Stimulated activated CD4-positive, alpha-beta T cell treated with anti-CD3 and anti-CD28 coated beads, Interleukin-12 subunit alpha, Interleukin-12 subunit beta, amount 100 ng/mL, for 48 hours (primary cell): ENCODE results near the gene CISD3.
A peak's percentile ranks its signal among the peaks of the same experiment; 100 is the strongest.

Experiments
- DNase-seq, 3 donors: peaks; one replicate each; pipeline ENCODE4 v3.0.0-alpha.2; 2020; ENCODE audit warnings: low read depth in 2 of 3, low spot score in 1 of 3

The CISD3 gene

GRCh38 chr17:38742411-38743308 lies 12.5 kb downstream of the CISD3 start:
- DNase-seq: no peak

- DNase-seq: no peak
Observed at GRCh38 chr17:38743556-38744171, 13.5 kb downstream of the CISD3 start.

GRCh38 chr17:38745545-38745944 lies 15.4 kb downstream of the CISD3 start:
- no peak for DNase-seq

DNA sequence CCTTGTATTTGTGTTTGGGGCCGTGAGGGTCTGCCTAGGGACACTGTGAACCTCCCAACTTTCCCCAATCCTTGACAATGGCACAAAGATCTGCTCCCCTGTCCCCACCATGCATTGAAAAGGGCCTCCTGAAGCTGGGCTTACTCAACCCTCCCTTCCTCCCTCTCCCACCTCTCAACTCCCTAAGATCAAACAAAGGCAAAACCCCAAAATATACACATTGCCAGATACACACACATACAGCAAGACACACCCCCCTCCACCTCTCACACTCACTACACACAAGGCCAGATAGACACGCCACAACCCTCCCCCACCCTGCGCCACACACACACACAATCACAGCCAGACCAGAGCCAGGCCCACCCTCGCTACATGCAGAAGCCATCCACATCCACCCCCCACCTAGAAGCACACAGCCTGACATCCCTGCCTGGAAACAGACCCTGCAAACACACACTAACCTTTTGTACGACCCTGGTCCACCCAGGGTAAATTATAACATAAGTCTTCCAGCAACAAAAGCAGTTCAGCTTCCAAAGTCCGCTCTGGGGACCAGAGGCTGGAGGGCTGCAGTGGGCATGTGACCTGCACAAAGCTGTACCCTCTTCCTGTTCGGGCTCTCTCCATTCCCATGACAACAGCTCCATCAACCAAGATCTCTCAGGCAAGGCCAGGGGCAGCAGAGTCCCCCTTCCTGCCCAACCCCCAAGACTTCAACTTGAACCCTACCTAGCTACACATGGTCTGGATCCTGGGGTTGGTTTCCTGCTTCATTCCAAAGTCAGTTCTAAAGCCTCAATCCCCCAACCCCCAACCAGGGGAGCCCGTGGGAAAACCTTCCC lies 16.1 kb downstream of the CISD3 start:
- DNase-seq: no peak

- no peak for DNase-seq
Observed at GRCh38 chr17:38746849-38747462, 16.8 kb downstream of the CISD3 start.

- DNase-seq: no peak
Observed at GRCh38 chr17:38747463-38748148, 17.5 kb downstream of the CISD3 start.

DNA sequence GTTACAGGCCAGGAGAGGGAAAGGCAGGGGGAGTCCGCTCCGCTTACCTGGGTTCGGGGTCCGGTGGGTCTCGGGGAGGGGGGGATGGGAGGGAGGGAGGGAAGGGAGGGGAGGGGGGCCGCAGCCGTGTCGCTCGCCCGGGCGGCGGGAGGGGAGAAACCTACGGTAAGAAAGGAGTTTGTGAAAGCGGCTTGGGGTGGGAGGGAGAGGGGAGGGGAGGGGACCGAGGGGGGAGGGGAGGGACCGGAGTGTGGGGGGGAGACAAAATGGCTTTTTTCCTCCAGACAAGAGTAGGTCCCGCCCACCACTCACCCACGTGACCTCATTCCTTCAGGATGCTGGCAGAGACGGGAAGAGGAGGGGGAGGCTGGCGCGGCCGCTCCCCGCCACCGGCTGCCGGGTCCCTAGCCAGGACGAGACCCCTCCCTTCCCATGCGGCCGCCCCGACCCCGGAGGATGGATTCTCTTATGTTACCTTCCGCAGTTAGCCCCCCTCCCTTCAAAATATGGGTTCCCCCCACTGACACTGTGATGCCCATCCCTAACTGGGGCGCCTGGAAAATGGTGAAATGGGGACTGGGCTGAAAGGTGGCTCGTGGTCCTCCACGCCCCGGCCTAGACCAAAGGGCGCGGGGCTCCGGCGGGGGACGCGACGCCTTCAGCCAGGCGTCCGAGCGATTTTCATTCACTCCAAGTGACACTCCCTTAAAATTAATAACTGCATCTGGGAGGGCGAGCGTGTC lies 18.2 kb downstream of the CISD3 start, which contains the start of gene PCGF2:
PCGF2 (minus strand) TSS at position 188 of the 743 bp plus-strand sequence. CDS start 7,934 bp downstream, outside the sequence.
- no peak for DNase-seq

DNA sequence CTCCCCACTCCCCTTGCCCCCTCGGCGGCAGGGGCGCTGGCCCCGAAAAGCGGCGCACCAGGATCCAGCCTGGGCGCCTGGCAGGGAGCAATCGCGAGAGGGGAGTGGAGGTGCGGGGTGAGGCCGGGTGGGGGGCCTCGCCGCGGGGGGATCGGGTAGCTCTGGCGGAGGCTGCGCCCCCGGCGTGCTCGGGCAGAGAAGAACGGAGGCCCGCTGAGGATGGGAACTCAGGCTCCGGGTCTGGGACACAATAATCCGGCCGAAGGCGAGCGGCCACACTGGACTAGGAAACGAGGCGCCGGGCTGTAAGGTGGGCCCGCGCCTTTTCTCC lies 18.7 kb downstream of the CISD3 start:
- DNase-seq: no peak

DNA sequence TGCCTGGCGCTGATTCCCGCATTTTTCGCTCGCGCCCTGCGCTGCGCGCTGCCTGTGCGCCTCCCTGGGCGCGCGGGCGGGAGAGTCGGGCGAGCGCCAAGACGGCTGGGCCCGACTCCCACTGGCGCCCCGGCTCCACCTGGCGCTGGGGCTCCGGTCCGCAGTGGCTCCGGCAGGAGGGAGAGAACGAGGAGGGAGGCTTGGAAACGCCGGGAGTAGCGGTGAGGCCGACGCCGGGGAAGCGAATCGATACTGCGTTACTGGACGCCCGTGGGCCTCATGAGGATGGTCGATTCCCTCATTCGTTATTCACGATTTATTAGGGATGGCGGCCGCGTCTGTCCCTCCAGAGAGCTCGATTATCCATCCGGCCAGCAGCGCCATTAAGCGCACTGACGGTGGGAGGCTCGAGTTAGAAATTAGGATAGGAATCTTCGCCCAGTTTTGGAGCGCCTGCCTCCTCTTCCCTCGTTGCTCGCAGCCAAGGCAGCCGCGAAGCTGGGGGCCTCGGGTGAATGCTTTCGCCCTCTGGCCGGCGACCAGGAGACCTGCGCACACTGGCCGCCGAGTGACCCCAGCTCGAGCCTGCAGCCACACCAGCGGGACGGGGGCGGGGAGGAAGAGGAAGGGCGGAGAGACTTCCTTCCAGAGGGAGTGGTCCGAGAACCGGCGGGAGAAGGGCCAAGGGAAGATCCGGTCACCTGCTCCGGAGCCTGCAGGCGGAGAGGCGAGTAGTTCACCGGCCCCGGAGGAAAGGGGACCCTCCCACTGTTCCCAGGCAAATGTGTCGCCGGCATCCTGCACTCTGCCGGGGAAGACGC lies 19.3 kb downstream of the CISD3 start:
- DNase-seq: no peak

DNA sequence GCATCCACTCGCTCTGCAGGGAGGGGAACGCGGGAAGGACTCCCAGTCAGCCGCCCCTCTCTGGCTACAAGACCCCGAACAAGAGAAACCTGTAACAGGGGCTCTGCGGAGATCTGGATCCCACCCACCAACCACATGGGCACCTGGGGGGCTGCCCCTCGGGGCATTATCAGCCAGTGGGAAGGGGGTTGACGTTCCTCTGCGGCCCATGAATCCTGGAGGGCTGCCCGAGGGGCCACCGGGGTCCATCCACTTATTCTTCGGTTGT lies 19.8 kb downstream of the CISD3 start:
- DNase-seq: no peak

GRCh38 chr17:38750312-38751121 lies 20.4 kb downstream of the CISD3 start:
- DNase-seq: no peak

- DNase-seq: no peak
Observed at GRCh38 chr17:38751144-38751807, 21.1 kb downstream of the CISD3 start.

DNA sequence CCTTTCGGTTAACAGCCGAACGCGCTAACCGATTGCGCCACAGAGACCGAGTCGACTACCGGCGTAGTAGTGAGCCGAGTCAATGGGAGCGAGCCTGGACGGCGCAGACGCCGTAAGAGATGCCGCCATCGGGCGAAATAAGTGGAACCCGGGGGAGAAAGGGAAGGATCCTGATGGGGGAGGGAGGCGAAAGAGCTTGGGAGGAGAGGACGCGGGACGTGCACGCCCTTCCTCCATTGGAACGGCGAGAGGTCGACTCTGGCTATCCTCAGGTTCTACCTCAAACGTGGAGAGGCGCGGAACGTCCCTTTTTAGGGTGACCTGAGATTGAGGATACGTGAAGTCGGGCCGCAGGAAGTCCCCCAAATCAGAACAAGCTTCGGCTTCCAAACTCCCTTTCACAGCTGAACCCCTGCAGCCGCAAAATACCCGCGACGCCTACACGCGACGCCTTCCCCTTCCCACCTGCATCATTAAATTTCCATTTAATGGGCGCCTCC lies 21.7 kb downstream of the CISD3 start:
- DNase-seq: peak; percentile 77 to 91 (median 82)

GRCh38 chr17:38752308-38753070 lies 22.3 kb downstream of the CISD3 start, which contains the start of gene PSMB3:
Gene PSMB3 (plus strand): TSS chr17:38752741. CDS start chr17:38752827, 86 bp downstream.
- peak; percentile 95 to 97 (median 97) for DNase-seq

GRCh38 chr17:38753071-38753506 lies 22.9 kb downstream of the CISD3 start:
- DNase-seq: no peak

GRCh38 chr17:38761612-38762011 lies 31.5 kb downstream of the CISD3 start:
- DNase-seq: no peak

- no peak for DNase-seq
Observed at GRCh38 chr17:38762231-38762630, 32.1 kb downstream of the CISD3 start.
